GM21381 (cell line): Measurements from ENCODE around the gene PWWP2B.
A peak's percentile ranks its signal among the peaks of the same experiment; 100 is the strongest.

Experiments
- ATAC-seq: cut with Tn5 transposase; IDR thresholded peaks from one replicate; pipeline ENCODE4 v1.9.1; 2021; ENCODE audit warnings: mild to moderate bottlenecking, moderate library complexity; ENCODE audit not compliant: unreplicated experiment

PWWP2B gene

DNA sequence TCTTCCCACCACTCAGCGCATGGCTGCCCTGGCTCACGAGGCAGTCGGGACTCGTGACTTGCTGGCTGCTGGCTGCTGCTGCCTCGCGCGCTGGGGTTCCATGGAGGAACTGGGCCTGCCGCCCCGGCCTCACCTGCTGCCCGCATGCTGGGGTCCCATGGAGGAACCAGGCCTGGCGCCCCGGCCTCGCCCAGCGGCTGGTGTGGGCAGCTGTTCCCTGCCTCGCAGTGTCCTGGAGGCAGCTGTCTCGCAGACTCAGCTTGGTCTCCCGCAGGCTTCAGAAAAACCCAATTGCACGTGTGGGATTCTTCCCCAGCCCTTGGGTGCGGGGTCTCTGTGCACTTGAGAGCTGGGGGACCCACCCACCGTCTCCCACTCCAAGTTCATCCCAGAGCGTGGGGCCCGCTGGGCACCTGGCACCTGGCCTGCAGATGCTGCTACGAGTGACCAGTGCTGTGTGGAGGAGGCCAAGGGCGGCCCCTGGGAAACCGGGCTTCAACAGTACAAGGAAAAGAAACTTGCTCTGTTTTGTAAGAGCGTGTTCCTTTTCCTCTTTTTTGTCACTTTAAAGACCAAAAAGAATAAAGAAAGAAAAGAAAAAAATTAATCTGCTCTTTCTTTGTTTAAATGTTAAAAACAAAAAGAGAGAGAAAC, 20.4 kb downstream of the PWWP2B start:
- ATAC-seq: no peak

DNA sequence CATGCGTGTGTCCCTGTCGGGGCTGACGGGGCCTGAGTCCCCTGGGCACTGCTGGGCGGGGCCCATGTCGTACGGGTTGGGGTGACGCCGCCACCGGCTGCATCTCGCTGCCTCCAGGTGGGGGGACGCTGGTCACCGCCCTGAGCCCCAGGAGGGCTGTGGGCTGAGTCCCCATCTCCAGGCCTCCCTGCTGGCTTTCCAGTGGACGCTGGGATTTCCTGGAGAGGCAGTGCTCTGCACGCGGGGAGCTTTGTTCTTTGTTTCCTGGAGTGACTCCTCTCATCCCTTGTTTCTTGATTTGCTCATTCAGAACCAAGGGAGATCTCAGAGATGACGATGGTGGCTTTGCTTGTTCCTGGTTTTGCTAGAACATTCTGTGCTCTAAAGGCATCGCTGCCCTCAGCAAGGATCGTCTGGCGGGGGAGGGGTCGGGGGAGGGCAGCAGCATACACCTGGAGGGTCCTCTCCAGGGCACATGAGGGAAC, 21.0 kb downstream of the PWWP2B start:
- no peak for ATAC-seq

DNA sequence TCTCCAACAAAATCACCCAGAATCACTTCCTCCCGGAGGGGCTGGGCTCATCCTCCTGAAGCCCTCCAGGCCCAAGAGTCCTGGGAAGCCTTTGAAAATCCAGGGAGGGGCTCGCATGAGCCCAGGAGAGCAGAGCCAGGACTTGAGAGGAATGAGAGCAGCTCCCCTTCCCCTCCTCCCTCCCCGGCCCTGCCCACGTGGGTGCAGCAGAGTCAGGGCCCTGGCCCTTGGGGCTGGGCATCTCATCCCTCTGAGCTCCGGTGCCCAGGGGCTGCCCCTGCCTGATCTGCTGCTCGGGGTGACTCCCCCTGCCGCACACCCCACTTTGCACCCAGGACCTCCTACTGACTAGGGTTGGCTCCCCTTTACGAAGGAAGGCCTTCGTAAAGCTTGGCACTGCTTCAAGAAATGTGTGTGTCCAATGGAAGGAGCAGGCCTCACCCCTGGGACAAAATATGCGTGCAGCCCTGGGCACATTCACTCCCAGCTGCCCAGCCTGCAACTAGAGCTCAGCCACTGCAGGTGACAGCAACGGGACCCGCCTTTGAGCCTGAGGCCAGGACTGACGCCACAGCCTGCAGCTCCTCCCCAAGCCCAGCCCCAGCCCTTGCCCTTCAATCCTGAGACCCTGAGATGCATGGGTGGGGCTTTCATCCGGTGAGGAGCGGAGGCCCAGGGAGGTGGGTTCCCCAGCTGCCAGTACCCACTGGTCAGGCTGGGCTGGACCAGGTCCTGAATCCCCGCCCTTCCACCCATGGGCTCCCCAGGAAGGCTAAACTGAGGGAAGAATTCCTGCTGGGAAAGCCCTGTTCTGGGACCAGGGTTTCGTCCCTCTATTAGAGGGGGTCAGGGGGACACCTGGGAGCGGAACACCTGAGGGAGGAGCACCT, 21.8 kb downstream of the PWWP2B start:
- no peak for ATAC-seq

- ATAC-seq: no peak
These were observed 22.8 kb downstream of the PWWP2B start for GRCh38 chr10:132419538-132420468.

- no peak for ATAC-seq
These were observed 23.5 kb downstream of the PWWP2B start for GRCh38 chr10:132420469-132420980.

GRCh38 chr10:132420981-132421846, 24.2 kb downstream of the PWWP2B start:
- ATAC-seq: peak; percentile 52

DNA sequence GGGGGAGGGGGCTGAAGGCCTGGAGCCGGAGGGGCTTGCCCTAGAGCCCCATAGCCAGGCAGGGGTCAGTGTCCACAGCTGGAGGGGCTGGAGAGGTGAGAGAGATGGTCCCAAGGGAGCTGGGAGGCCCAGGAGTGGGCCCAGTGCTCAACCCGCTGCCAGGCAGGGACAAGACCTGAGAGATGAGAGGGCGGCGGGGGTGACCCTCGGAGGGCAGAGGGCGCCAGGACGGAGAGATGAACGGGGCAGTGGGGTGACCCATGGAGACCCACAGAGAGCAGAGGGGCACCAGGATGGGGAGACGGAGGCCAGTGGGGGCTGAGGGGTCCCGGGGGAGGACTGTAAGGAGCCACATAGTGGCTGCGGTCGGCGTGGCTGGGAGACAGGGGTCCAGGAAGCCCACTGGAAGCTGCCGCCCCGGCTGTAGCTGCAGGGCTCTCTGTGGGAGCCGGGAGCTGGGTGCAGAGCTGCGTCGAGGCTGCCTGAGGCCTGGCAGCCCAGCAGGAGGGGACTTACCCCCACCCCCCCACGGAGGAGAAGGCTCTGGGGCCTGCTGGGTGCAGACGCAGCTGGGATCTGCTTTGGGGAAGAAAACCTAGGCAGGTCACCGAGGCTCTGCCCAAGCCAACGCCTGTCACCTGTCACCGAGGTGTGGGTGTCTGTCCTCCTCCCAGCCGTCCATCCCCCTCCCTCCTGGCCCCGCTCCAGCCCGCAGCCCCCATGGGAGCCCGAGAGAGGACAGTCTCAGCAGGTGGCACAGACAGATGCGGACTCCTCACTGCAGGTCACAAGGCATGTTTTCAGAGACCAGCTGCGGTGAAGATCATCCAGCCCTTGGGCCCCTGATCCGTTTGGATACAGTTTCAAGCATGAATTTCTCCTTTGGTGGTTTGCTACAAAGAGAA, 25.1 kb downstream of the PWWP2B start:
- ATAC-seq: peak; percentile 43

DNA sequence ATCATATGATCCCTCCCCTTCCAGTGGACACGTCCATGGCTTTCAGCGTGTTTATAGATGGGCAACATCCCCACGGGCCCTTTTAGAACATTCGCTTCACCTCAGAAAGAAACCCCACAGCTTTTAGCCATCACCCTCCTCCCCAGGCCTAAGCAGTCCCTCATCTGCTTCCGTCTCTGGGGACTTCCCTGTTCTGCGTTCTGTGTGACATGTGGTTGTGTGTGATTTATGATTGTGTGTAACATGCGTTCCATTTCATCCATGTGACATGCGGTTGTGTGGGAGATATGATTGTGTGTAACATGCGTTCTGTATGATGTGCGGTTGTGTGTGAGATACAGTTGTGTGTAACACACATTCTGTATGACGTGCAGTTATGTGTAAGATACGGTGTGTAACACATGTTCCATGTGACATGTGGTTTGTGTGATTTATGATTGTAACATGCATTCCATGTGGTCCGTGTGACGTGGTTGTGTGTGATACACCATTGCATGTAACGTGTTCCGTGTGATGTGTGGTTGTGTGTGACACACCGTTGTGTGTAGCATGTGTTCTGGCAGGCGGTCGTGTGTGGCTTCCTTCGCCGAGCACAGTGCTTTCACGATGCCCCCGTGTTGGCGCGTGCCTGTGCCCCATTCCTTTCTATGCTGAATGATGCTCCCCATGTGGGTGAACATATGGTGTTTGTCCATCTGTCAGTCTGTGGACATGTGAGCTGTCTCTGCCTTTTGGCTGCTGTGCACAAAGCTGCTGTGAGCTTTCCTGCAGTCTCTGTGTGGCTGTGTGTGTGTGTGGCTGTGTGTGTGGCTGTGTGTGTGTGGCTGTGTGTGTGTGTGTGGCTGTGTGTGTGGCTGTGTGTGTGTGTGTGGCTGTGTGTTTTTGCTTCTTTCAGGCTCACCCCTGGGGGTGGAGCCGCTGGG, 26.2 kb downstream of the PWWP2B start:
- no peak for ATAC-seq

DNA sequence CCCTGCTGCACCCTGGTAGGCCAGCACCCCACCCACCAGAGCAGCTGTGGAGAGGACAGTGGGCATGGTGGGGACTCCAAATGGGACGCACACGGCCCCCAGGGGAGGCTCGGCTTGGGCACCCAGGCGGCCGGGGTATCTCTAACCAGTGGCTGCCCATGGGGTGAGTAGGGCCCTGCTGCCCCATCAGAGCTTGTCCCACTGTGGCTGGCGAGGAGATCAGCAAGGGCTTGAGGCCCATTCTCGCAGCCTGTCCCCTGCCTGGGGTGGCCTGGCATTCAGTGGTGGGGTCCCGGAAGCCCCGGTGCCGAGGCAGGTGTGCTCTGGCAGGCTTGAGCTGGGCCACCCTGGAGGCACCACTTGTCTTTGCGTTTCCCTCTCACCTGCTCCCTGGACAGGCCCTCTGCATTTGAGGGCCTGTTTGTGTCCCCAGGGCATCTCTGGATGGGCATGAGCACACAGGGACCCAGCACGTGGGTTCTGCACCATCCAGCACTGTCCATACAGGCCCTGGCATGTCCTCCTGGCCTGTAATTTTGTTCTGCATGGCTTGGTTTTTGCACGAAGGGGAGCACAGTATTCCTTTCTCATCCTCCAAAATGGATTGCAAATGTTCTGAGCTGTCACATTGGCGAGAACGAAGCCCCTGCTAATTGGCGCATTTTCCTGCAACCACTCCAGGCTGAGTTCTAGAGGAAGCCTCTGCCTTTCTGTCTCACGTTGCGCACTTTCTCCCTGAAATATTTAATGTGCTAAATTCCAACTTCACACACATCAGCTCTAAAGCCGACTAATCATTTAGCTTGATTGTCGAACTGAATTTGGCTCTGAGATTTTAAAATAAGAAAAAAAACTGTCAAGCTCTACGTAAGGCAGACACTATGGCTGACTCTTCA, 27.2 kb downstream of the PWWP2B start:
- ATAC-seq: no peak

DNA sequence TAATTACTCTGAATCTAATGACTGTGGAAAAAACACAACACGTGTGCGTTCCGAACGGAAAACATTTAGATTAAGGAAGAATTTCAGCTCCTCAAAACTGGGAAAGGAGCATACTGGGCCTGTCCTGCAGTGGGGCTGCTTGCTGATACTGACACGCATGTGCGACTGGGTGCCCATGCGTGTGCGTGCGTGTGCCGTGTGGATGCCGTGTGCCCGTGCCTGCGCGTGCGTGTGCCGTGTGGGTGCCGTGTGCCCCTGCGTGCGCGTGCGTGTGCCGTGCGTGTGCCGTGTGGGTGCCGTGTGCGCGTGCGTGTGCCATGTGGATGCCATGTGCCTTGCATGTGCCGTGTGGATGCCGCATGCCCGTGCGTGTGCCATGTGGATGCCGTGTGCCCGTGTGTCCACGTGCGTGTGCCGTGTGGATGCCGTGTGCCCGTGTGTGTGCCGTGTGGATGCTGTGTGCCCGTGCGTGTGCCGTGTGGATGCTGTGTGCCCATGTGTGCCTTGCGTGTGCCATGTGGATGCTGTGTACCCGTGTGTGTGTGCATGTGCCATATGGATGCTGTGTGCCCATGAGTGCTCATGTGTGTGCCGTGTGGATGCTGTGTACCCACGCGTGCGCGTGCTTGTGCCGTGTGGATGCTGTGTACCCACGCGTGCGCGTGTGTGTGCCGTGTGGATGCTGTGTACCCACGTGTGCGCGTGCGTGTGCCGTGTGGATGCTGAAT, 28.2 kb downstream of the PWWP2B start:
- no peak for ATAC-seq

- ATAC-seq: no peak
These were observed 28.8 kb downstream of the PWWP2B start for GRCh38 chr10:132425757-132426155.

DNA sequence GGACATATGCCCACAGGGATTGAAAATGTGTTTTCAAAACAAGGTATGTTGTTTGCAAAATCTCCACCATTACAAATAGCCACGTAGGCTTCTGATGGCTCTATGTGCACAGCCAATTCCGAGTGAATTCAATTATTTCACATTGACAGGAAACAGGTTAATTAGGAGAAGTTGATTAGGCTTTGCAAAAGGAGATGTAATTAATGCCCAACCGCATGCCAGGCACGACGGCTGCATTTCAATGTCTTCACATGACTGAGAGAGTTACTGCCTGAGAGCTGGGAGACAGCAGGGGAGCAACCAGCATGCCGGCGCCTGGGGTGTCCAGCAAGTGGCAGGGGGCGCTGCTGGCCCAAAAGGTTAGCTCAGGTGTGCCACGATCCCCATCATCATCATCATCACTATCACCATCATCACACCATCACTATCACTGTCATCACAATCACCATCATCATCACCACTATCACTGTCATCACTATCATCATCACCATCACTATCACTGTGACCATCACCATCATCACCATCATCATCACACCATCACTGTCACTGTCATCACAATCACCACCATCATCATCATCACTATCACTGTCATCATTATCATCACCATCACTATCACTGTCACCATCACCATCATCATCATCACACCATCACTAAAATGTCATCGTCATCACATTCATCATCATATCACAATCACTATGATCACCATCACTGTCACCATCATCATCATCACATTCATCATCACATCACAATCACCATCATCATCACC, 30.2 kb downstream of the PWWP2B start:
- no peak for ATAC-seq

DNA sequence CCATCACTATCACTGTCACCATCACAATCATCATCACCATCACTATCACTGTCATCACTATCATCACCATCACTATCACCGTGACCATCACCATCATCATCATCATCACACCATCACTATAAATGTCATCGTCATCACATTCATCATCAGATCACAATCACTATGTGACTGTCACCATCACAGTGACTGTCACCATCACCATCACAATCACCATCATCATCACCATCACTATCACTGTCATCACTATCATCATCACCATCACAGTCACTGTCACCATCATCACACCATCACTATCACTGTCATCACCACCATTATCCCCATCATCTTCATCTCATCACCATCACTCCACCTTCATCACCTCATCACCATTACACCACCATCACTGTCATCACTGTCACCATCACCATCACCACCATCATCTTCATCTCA, 31.0 kb downstream of the PWWP2B start:
- ATAC-seq: no peak

GRCh38 chr10:132428486-132428995, 31.5 kb downstream of the PWWP2B start:
- no peak for ATAC-seq
